GM12874 (cell line): Measurements from ENCODE around the gene NEK4.

Experiments
- TF ChIP-seq, protein P1 (sequence below): IDR thresholded peaks from 2 replicates; pipeline ENCODE4 v1.5.1; 2011; ENCODE audit warnings: low read depth, mild to moderate bottlenecking, control low read depth, low read length, moderate library complexity; ENCODE audit not compliant: insufficient read depth

NEK4 gene

DNA sequence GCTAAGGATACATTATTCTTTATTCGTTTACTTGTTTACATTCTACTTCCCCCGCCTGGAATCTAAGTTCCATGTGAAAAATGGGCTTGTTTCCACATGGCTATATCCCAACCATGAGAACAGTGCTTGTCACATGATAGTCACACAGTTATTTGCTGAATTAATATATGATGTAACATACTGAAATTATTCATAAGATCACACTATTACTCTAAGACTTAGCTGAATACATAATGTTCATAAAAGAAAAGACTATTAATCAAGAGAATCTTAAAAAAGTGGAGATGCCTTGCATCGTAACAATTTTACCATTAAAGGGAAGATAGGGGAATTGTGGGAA is 91.6 kb downstream of the NEK4 start:
- TF ChIP-seq, protein P1, sequence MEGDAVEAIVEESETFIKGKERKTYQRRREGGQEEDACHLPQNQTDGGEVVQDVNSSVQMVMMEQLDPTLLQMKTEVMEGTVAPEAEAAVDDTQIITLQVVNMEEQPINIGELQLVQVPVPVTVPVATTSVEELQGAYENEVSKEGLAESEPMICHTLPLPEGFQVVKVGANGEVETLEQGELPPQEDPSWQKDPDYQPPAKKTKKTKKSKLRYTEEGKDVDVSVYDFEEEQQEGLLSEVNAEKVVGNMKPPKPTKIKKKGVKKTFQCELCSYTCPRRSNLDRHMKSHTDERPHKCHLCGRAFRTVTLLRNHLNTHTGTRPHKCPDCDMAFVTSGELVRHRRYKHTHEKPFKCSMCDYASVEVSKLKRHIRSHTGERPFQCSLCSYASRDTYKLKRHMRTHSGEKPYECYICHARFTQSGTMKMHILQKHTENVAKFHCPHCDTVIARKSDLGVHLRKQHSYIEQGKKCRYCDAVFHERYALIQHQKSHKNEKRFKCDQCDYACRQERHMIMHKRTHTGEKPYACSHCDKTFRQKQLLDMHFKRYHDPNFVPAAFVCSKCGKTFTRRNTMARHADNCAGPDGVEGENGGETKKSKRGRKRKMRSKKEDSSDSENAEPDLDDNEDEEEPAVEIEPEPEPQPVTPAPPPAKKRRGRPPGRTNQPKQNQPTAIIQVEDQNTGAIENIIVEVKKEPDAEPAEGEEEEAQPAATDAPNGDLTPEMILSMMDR = no peak

DNA sequence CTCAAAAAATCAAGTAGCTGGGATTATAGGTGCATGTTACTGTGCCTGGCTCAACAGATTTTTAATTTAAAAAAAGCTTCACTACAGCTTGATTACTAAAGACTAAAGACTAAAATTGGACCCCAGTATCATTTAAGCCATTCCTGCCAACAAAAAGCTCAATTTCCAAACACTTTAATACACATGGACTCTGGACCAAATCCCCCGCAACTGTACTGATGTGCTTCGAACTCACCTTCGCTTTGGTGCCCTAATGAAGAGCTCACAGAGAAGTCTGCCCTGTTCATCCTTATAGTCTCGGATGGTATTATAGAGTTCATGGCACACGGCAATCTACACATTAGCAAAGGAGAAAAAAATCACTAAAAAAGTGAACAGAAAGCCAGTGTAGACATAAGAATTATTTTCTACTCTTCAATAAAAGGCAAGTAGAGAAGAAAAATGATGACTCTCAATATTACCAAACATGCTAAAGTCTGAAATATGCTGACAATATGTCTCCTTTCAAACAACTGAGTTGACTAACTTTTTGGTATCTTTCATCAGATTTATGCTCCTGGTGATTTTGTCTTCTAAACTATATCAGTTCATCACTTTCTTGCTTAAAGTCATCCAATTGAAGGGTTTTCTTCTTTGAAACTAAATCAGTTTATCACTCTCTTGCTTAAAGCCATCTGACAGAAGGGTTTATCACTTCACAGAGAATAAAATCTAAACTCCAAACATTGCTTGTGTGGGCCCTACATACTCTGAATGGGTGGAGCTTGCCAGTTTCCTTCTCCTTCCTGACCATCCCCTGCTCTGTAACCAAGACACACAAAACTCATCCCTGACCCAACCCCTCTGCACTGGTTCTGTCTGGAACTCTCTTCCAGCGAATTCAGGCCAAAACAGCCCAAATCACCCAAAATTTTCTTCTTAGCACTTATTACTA is 92.2 kb downstream of the NEK4 start:
- TF ChIP-seq, protein P1 = no peak

DNA sequence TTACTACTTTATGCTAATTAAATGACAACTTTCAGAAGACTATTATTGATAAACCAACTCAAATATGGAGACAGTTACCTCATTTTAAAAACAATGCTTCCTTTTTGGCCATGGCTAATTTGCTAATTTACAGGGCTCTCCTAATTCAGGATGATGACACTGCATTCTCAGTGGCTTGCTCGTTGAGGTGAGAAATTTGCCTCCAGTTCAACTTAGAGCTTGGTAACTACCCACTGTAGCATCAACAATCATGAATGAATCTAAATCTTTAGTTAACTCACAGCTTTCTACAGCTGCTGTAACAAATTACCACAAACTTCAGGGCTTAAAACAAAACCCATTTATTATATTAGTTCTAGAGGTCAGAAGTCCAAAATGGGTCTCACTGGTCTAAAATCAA is 99.1 kb downstream of the NEK4 start:
- TF ChIP-seq, protein P1 = no peak

DNA sequence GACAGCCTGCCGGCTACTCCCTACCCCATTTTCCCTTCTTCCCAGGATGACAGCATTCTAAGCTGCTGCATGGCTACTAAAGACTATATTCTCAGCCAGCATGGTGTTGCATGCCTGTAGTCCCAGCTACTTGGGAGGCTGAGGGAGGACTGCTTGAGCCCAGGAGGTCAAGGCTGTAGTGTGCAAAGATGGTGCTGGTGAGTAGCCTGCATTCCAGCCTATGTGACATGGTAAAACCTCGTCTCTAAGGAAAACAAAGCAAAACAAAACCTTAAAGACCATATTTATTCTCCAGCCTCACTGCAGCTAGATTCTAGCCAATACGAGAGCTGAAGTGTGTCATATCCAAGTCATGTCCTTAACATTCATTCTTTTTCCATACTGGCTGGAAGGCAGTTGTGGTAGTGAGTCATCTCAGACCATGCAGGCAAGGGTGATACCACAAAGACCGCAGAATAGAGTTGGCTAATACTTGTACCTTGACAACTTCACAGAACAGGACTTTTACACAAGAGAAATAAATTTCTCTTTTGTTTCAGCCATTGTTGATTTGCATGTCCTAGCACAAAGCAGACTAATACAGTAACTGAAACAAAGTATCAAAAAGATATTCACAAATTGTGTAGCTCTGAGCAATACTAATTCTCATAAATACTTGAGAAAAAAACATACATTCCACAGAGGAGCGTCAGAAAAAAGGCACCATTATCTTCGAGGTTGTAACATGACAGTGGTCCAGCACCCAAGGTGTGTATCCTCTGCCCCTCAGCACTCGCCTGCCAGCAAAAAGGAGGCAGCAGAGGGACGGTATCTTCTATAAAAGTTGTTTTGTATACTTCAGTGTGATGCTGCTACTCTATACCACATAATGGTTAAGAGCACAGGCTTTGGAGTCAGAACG is 99.9 kb downstream of the NEK4 start:
- TF ChIP-seq, protein P1 = no peak

DNA sequence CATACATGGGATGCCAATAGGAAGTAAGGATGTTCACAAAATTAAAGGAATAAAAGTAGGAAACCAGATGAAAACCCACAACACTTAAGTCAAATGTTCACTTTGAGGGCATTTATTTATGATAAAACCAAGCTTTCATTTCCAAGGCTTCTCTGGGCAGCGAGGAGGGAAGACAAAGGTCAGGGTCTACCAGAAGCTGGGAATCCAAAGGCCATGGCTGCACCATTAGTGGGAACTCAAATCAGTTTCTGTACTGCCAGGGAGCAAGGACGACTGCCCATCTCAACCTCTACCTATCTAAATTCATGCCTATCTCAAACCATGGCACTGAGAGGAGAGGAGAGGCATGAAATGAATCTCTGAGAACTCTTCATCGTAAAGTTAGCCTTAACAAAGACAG is 107.6 kb downstream of the NEK4 start:
- TF ChIP-seq, protein P1 = no peak

DNA sequence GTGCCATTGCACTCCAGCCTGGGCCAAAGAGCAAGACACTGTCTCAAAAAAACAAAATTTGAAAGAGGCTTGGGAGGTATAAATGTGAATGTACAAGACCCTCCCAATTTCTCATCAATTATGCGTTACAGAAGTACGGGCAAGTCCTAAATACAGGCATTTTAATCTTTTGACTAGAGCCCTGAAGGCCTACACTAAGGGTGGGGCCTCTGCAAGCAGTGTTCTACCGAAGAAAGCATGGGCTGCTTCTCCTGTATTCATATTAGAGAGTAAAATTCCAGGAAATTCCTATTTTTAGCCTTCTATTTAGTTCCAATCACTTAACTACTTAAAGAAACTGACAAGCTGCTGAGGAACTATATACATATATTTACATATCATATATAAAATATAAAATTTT is 110.7 kb downstream of the NEK4 start:
- TF ChIP-seq, protein P1 = no peak
